Fibroblast of the aortic adventitia (primary cell): Measurements from ENCODE around the gene WAPL. TPM values are rescaled to one million over a fixed set of nuclear protein-coding genes. Genes with fewer than 3 reads are reported as not detected.

Source experiments
- DNase-seq: peaks from one replicate; pipeline ENCODE4 v3.0.0-alpha.2; 2010; ENCODE audit warnings: low read depth
- H3K4me3 ChIP-seq: 2 replicates; pipeline ENCODE4 v1.5.1; 2011; ENCODE audit warnings: low read depth, mild to moderate bottlenecking, control low read depth, low read length, moderate library complexity
- total RNA-seq: library from RNA; depleted of rRNA; stranded (reverse); fragments of >200 nt; gene quantifications from 2 replicates; pipeline ENCODE4 v1.2.3, GENCODE V29; 2012; ENCODE audit warnings: low replicate concordance
- TF ChIP-seq, protein P1 (sequence below): IDR thresholded peaks from 2 replicates; pipeline ENCODE4 v1.5.1; 2011; ENCODE audit warnings: mild to moderate bottlenecking, low read length, control low read depth, inconsistent platforms; ENCODE audit not compliant: insufficient read depth

WAPL gene
- total RNA-seq, 1 donor = 40.9 TPM

DNA sequence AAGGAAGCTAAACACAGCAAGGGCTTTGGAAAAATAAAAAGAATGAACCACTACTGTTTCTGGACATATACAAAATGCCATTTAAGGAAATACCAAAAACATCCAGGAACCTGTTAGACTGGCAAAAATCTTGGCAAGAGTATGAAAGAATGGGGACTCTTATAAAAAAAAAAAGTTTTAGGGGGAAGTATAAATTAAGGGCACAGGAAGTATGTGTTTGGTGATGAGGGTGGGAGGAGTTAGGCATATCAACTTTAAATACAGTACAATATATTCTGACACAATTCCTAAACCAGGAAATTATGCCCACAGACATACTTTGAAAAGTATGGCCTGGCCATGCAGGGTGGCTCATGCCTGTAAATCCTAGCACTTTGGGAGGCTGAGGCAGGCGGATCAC lies 74.2 kb downstream of the WAPL start:
- DNase-seq = no peak
- TF ChIP-seq, protein P1, sequence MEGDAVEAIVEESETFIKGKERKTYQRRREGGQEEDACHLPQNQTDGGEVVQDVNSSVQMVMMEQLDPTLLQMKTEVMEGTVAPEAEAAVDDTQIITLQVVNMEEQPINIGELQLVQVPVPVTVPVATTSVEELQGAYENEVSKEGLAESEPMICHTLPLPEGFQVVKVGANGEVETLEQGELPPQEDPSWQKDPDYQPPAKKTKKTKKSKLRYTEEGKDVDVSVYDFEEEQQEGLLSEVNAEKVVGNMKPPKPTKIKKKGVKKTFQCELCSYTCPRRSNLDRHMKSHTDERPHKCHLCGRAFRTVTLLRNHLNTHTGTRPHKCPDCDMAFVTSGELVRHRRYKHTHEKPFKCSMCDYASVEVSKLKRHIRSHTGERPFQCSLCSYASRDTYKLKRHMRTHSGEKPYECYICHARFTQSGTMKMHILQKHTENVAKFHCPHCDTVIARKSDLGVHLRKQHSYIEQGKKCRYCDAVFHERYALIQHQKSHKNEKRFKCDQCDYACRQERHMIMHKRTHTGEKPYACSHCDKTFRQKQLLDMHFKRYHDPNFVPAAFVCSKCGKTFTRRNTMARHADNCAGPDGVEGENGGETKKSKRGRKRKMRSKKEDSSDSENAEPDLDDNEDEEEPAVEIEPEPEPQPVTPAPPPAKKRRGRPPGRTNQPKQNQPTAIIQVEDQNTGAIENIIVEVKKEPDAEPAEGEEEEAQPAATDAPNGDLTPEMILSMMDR = no peak
- H3K4me3 ChIP-seq = no peak overlapping the region

DNA sequence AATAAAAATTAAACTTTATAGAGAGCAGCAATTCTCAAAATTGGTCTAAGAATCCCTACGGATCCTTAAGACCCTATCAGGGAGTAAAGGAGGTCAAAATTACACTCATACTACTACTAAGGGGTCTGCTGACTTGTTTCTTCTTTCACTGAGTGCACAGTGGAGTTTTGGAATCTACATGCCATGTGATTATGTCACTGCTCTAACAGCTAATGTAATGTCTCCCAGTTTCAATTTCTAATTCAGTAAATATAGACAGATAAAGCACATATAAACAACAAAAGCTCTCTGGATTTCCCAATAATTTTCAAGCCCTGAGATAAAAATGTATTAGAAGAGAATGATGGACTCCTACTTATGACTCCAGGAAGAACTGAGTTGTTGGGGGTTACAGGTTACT lies 74.6 kb downstream of the WAPL start:
- TF ChIP-seq, protein P1 = no peak
- peak; percentile 15 for DNase-seq
- no peak overlapping the region for H3K4me3 ChIP-seq

DNA sequence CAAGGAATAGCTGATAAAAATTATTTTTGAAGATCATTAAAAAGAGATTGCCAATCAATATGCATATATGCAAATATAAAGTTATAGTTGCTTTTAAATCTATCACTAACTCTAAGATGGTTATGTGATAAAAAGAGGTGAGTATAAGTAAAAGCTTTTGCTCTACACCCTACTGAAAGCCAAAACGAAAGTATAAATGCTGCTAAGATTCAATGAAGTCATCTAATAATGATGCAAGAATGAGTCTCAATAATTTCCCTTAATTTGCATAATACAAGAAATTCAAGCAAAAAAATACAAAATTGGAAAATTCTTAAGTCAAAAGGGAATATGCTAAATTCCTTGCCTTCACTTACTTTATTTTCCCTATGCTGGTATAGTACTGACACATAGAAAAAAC lies 75.2 kb downstream of the WAPL start:
- H3K4me3 ChIP-seq = no peak overlapping the region
- peak; percentile 12 for DNase-seq
- TF ChIP-seq, protein P1 = no peak

DNA sequence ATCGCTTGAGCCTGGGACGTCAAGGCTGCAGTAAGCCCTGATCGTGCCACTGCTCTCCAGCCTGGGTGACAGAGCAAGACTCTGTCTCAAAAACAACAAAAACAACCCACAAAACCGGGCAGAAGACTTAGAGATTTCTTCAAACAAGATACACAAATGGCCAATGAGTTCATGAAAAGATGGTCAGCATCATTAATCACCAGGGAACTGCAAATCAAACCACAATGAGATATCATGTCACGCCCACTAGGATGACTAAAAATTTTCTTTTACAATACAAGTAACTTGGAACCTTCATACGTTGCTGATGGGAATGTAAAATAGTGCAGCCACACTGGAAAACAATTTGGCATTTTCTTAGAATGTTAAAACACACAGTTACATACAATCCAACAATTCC lies 77.7 kb downstream of the WAPL start:
- TF ChIP-seq, protein P1 = no peak
- peak; percentile 42 for DNase-seq
- no peak overlapping the region for H3K4me3 ChIP-seq

DNA sequence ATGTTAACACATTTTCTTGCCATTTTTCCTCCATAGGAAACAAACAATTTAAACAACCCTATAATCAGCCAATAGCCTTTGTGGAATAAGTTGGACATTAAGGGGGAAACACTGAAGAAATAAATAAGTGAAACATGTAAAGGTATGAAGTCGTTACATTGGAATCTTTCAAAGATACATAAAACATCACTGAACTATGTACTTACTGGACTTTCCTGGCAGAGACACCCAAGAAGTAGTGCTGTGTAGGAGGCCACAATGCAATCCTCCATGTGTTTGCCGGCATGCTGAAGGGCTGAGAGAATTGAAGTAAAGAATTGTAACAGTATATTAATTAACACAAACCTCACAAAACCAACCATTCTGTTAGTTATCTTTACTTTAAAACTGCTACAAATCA lies 78.5 kb downstream of the WAPL start:
- TF ChIP-seq, protein P1 = no peak
- H3K4me3 ChIP-seq = no peak overlapping the region
- DNase-seq = peak; percentile 49

DNA sequence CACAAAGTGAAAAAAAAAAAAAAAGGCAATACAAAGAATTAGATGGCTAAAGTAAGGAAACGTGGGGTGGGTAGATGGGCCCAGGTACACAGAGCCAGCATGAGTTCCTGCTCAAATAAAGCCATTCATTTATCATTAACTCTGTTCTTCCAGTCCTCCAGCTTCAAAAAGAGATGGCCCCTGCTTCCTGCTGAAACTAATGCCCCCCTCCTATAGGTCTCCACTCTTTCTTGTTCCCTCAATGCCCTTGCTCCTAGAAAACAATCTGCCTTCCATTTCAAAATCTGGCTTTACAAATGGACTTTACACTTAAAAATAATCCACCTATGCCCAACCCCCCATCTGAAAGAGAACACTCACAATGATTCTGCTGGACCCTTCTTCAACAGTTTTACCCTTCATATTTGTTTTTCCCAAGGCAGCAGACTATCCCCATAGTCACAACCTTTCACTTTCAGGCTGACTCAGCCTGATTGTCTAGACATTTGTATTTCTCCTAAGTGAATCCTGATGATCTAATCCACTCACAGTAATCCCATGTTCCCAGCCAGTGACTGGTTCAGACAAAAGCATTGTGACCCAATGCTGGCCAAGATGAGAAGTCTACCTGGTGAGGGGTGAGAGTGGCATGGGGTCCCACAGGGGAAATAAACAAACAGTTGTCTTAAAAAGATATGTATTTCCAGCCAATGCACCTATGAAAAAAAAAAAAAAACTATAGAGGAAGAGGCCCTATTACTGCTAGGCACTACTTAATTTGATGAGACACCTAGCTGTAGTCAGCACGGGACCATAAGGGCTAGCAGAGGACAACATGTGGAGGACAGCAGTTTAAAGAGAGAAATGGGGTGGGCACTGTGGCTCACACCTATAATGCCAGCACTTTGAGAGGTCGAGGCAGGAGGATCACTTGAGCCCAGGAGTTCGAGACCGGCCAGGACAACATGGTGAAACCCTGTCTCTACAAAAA lies 80.4 kb downstream of the WAPL start:
- DNase-seq = peak; percentile 65
- TF ChIP-seq, protein P1 = no peak
- H3K4me3 ChIP-seq = no peak overlapping the region

DNA sequence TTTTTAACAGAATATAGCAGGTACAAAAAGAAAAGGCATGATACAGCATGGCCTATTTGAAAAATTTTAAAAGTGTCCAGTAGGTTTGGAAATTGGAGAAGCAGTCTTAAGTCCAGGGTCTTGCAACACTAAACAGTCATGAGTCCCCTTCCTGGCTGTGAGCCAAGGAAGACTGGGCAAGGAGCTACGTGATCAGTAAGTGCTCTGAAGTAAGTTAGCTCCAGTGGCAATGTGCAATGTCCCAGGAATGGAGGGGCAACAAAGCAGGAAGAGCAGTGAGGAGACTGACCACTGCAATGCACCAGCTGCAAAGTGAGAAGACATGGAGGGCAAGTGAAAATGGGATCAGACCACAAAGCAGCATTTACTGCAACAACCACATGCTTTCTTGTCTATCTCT lies 82.0 kb downstream of the WAPL start:
- H3K4me3 ChIP-seq = no peak overlapping the region
- TF ChIP-seq, protein P1 = no peak
- DNase-seq = peak; percentile 85
